ENCODE measurements around the gene SFTPD.

GRCh38 chr10:79980711-79981110 is 31.8 kb upstream of the SFTPD start:
- no peak for TF ChIP-seq BHLHE40 (IDR thresholded peaks at IDR 0.05; ENCODE audit: borderline replicate concordance)
- no peak for TF ChIP-seq CTBP1 (IDR thresholded peaks at IDR 0.05; ENCODE audit: borderline replicate concordance)
- TF ChIP-seq SP1 (IDR thresholded peaks at IDR 0.05), result no peak
- TF ChIP-seq ZNF384 (IDR thresholded peaks at IDR 0.05), result no peak
- TF ChIP-seq ARNT (IDR thresholded peaks at IDR 0.05), result no peak
- TF ChIP-seq SUZ12 (IDR thresholded peaks at IDR 0.05), result no peak
- no peak for TF ChIP-seq FOXA1 (IDR thresholded peaks at IDR 0.05)
- TF ChIP-seq LEF1 (IDR thresholded peaks at IDR 0.05; ENCODE audit: borderline replicate concordance), result no peak

Measured in HEK293T (cell line).